HS-27A (cell line): Measurements from ENCODE around the gene SF1.
"Not testable (repeated sequence)": the region's sequence is repeated elsewhere in the genome, so short reads cannot be mapped to it uniquely, and the experiment has no call there.

Experiments used
- DNase-seq: peaks from one replicate; pipeline ENCODE4 v3.0.0-alpha.2; 2012; ENCODE audit warnings: low read depth, missing footprints

The SF1 gene

GRCh38 chr11:64778473-64779298 is at the start of gene SF1:
TSS of gene SF1 (minus strand) at chr11:64778542. CDS start at chr11:64778392, 150 bp downstream.
- peak; percentile 100 for DNase-seq

GRCh38 chr11:64827451-64827839 is 49.1 kb upstream of the SF1 start:
- DNase-seq = no peak

- no peak for DNase-seq
Measured at GRCh38 chr11:64826578-64827450, 48.5 kb upstream of the SF1 start.

GRCh38 chr11:64826062-64826461 is 47.7 kb upstream of the SF1 start:
- DNase-seq = no peak

- no peak for DNase-seq
Measured at GRCh38 chr11:64823568-64824119, 45.3 kb upstream of the SF1 start.

- DNase-seq = no peak
Measured at GRCh38 chr11:64817476-64817875, 39.1 kb upstream of the SF1 start.

GRCh38 chr11:64815433-64815832 is 37.1 kb upstream of the SF1 start:
- not testable (repeated sequence) for DNase-seq

- no peak for DNase-seq
Measured at GRCh38 chr11:64814712-64815187, 36.4 kb upstream of the SF1 start.

- DNase-seq = no peak
Measured at GRCh38 chr11:64813826-64814225, 35.5 kb upstream of the SF1 start.

- peak; percentile 20 for DNase-seq
Measured at GRCh38 chr11:64810891-64811272, 32.5 kb upstream of the SF1 start.

- peak; percentile 88 for DNase-seq
Measured at GRCh38 chr11:64810271-64810890, 32.0 kb upstream of the SF1 start, which contains the start of gene MEN1. TSS of gene MEN1 (minus strand) at chr11:64810551. CDS start at chr11:64810109, 442 bp downstream.

- no peak for DNase-seq
Measured at GRCh38 chr11:64809781-64810241, 31.5 kb upstream of the SF1 start.

- DNase-seq = no peak
Measured at GRCh38 chr11:64805481-64805880, 27.1 kb upstream of the SF1 start.

- DNase-seq = no peak
Measured at GRCh38 chr11:64804346-64805210, 26.2 kb upstream of the SF1 start.

GRCh38 chr11:64803846-64804345 is 25.6 kb upstream of the SF1 start:
- DNase-seq = no peak

- DNase-seq = peak; percentile 75
Measured at GRCh38 chr11:64803158-64803845, 25.0 kb upstream of the SF1 start, which contains the start of gene MAP4K2. TSS of gene MAP4K2 (minus strand) at chr11:64803214. CDS start at chr11:64803149, 65 bp downstream.

- DNase-seq = no peak
Measured at GRCh38 chr11:64802370-64803157, 24.2 kb upstream of the SF1 start.

GRCh38 chr11:64801561-64802369 is 23.4 kb upstream of the SF1 start:
- DNase-seq = no peak
